ENCODE results near the gene TEDC1. TPM values are rescaled to one million over a fixed set of nuclear protein-coding genes. Genes with fewer than 3 reads are reported as not detected.

Gene TEDC1
- total and polyA plus RNA-seq, 2 experiments from 2014 or later, result 6.4 to 9.8 TPM

DNA sequence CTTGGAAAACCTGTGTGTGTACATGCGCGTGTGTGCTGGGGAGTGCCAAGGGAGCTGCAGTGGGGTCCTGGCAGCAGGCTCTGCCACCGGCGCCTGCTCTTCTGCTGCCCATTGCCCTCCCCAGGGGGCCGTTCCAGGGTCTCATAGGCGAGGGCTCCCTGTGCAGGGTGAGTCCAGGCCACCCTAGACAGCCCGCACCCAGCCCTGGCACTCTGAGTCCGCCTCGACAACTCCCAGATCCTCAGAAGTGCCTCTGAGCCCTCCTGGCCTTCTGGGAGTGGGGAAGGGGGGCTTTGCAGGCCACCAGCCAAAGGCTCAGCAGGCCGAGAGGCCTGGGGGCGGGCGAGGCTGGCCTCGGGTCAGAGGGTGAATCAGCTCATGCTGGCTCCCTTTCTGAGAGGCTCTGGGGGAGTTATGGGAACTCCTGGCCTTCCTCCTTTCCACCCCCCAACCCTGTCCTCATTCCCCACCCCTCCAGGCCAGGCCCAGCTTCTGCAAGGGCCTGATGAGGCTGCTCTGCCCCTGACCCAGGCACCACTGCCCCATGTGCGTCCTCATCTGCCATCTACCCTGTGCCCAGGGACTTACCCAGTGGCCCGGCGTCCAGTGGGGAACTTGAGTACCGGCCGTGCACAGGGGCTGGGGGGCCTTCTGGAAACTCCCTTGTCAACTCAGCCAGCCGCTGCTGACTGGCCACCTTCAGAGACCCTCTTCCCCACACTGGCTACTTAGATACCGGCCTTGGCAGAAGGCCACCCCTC is 2.1 kb upstream of the TEDC1 start:
- no peak overlapping the region for H3K4me2 ChIP-seq (ENCODE audit: unreplicated experiment)
- peak overlapping the region; percentile 95; the same call in 1 of the 2 replicates for H3K9ac ChIP-seq
- H3F3A ChIP-seq (ENCODE audit: insufficient read depth), result no peaks in the 10 kb centered on the region
- in situ Hi-C loops (cut with MboI), result no loop called here
- no peak for DNase-seq
- H3K27ac ChIP-seq, result no peak overlapping the region
- peaks cover 11% of the 10 kb centered on the region; the same call in 1 of the 2 replicates for H3K4me1 ChIP-seq (ENCODE audit: insufficient read depth)
- no peaks in the 10 kb centered on the region for H3K9me3 ChIP-seq (ENCODE audit: low read depth)
- WGBS, 2 experiments (ENCODE audit: low coverage in 1 of 2, low lambda C conversion rate in 2 of 2, missing lambda C conversion rate in 2 of 2), result 37 to 39% methylated on average over 17 to 20 of the region's 20 CpGs
- peak overlapping the region; percentile 77; the same call in 1 of the 2 replicates for H3K4me3 ChIP-seq
- H3K36me3 ChIP-seq (ENCODE audit: low read depth), result no peaks in the 10 kb centered on the region
- H4K20me1 ChIP-seq (ENCODE audit: insufficient read depth), result no peaks in the 10 kb centered on the region
- no peak overlapping the region for H2AFZ ChIP-seq
- no peaks in the 10 kb centered on the region for H3K79me2 ChIP-seq (ENCODE audit: insufficient read depth)
- H3K27me3 ChIP-seq (replicated peaks; ENCODE audit: insufficient read depth), result peaks cover 17% of the 10 kb centered on the region
- H3K9me2 ChIP-seq (ENCODE audit: insufficient read depth), result no peaks in the 10 kb centered on the region
- TF ChIP-seq EZH2 (IDR thresholded peaks at IDR 0.05; ENCODE audit: insufficient read depth, poor library complexity, severe bottlenecking), result no peak
- TF ChIP-seq EZH2phosphoT487 (IDR thresholded peaks at IDR 0.05; ENCODE audit: insufficient read depth, low read depth), result no peak

GRCh38 chr14:105489542-105490266 is 1.3 kb upstream of the TEDC1 start:
- Histone ChIP-seq H4K20me1 (ENCODE audit: insufficient read depth) (no peaks in the 10 kb centered on the region), H3K4me1 (ENCODE audit: insufficient read depth) (peaks cover 6% of the 10 kb centered on the region; the same call in 1 of the 2 replicates), H3K9ac (peak overlapping the region; percentile 95), H3K4me3 (peak overlapping the region; percentile 77), H3K4me2 (ENCODE audit: unreplicated experiment) (peak overlapping the region; percentile 89), H3K27me3 (replicated peaks; ENCODE audit: insufficient read depth) (peaks cover 17% of the 10 kb centered on the region), H3K79me2 (ENCODE audit: insufficient read depth) (no peaks in the 10 kb centered on the region), H3K9me3 (ENCODE audit: low read depth) (no peaks in the 10 kb centered on the region), H3K27ac (peak overlapping the region; percentile 80), H3F3A (ENCODE audit: insufficient read depth) (no peaks in the 10 kb centered on the region), H3K9me2 (ENCODE audit: insufficient read depth) (no peaks in the 10 kb centered on the region), H2AFZ (peak overlapping the region; percentile 62), H3K36me3 (ENCODE audit: low read depth) (no peaks in the 10 kb centered on the region)
- 1% methylated on average over 23 to 44 of the region's 44 CpGs for WGBS, 2 experiments (ENCODE audit: low coverage in 1 of 2, low lambda C conversion rate in 2 of 2, missing lambda C conversion rate in 2 of 2)
- TF ChIP-seq EZH2phosphoT487 (IDR thresholded peaks at IDR 0.05; ENCODE audit: insufficient read depth, low read depth) (no peak), EZH2 (IDR thresholded peaks at IDR 0.05; ENCODE audit: insufficient read depth, poor library complexity, severe bottlenecking) (no peak)
- peak; percentile 92 for DNase-seq
- in situ Hi-C loops (cut with MboI), result no loop called here

- Histone ChIP-seq H3K27ac (peak overlapping the region; percentile 80), H3F3A (ENCODE audit: insufficient read depth) (no peaks in the 10 kb centered on the region), H3K4me1 (ENCODE audit: insufficient read depth) (peaks cover 4% of the 10 kb centered on the region; the same call in 1 of the 2 replicates), H3K4me2 (ENCODE audit: unreplicated experiment) (peak overlapping the region; percentile 89), H3K4me3 (peak overlapping the region; percentile 77), H3K27me3 (replicated peaks; ENCODE audit: insufficient read depth) (peaks cover 17% of the 10 kb centered on the region), H3K36me3 (ENCODE audit: low read depth) (no peaks in the 10 kb centered on the region), H2AFZ (peak overlapping the region; percentile 62), H3K9me2 (ENCODE audit: insufficient read depth) (no peaks in the 10 kb centered on the region), H3K9ac (peak overlapping the region; percentile 95), H4K20me1 (ENCODE audit: insufficient read depth) (no peaks in the 10 kb centered on the region), H3K79me2 (ENCODE audit: insufficient read depth) (no peaks in the 10 kb centered on the region), H3K9me3 (ENCODE audit: low read depth) (no peaks in the 10 kb centered on the region)
- in situ Hi-C loops (cut with MboI), result no loop called here
- no peak for DNase-seq
- TF ChIP-seq EZH2 (IDR thresholded peaks at IDR 0.05; ENCODE audit: insufficient read depth, poor library complexity, severe bottlenecking) (no peak), EZH2phosphoT487 (IDR thresholded peaks at IDR 0.05; ENCODE audit: insufficient read depth, low read depth) (no peak)
- WGBS, 2 experiments (ENCODE audit: low coverage in 1 of 2, low lambda C conversion rate in 2 of 2, missing lambda C conversion rate in 2 of 2), result 1% methylated on average over 30 to 33 of the region's 33 CpGs
Measured at GRCh38 chr14:105490267-105490571, 827 bp upstream of the TEDC1 start.

- peaks cover 4% of the 10 kb centered on the region; the same call in 1 of the 2 replicates for H3K4me1 ChIP-seq (ENCODE audit: insufficient read depth)
- H3K79me2 ChIP-seq (ENCODE audit: insufficient read depth), result no peaks in the 10 kb centered on the region
- in situ Hi-C loops (cut with MboI), result no loop called here
- TF ChIP-seq EZH2phosphoT487 (IDR thresholded peaks at IDR 0.05; ENCODE audit: insufficient read depth, low read depth) (no peak), EZH2 (IDR thresholded peaks at IDR 0.05; ENCODE audit: insufficient read depth, poor library complexity, severe bottlenecking) (no peak)
- no peaks in the 10 kb centered on the region for H3F3A ChIP-seq (ENCODE audit: insufficient read depth)
- no peaks in the 10 kb centered on the region for H3K9me2 ChIP-seq (ENCODE audit: insufficient read depth)
- H4K20me1 ChIP-seq (ENCODE audit: insufficient read depth), result no peaks in the 10 kb centered on the region
- peak; percentile 85 for DNase-seq
- peak overlapping the region; percentile 74 for H2AFZ ChIP-seq
- peaks cover 15% of the 10 kb centered on the region for H3K27me3 ChIP-seq (replicated peaks; ENCODE audit: insufficient read depth)
- no peaks in the 10 kb centered on the region for H3K9me3 ChIP-seq (ENCODE audit: low read depth)
- H3K36me3 ChIP-seq (ENCODE audit: low read depth), result no peaks in the 10 kb centered on the region
- peak overlapping the region; percentile 64 for H3K4me2 ChIP-seq (ENCODE audit: unreplicated experiment)
- H3K27ac ChIP-seq, result peak overlapping the region; percentile 66
- 2 to 4% methylated on average over 44 to 47 of the region's 53 CpGs for WGBS, 2 experiments (ENCODE audit: low coverage in 1 of 2, low lambda C conversion rate in 2 of 2, missing lambda C conversion rate in 2 of 2)
- H3K4me3 ChIP-seq, result peak overlapping the region; percentile 72
- peak overlapping the region; percentile 79 for H3K9ac ChIP-seq
Measured at GRCh38 chr14:105491366-105491973, 424 bp downstream of the TEDC1 start.
